ENCODE results near the gene ECHS1.

DNA sequence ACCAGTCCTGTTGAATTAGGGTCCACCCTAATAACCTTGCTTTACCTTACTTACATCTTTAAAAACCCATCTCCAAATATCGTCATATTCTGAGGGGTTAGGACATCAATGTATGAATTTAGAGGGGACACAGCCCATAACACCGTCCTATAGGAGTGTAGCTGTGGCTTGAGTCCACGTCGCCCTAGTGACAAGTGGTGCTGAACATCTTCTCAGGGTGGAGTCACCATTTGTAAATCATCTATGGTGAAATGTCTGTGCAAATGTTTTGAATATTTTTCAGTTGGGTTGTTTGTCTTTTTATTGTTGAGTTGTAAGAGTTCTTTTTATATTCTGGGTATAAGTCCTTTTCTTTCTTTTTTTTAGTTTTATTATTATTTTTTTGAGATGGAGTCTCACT is 31.2 kb downstream of the ECHS1 start:
- no peak for TF ChIP-seq POLR2A (IDR thresholded peaks at IDR 0.05)
- TF ChIP-seq, protein P1, sequence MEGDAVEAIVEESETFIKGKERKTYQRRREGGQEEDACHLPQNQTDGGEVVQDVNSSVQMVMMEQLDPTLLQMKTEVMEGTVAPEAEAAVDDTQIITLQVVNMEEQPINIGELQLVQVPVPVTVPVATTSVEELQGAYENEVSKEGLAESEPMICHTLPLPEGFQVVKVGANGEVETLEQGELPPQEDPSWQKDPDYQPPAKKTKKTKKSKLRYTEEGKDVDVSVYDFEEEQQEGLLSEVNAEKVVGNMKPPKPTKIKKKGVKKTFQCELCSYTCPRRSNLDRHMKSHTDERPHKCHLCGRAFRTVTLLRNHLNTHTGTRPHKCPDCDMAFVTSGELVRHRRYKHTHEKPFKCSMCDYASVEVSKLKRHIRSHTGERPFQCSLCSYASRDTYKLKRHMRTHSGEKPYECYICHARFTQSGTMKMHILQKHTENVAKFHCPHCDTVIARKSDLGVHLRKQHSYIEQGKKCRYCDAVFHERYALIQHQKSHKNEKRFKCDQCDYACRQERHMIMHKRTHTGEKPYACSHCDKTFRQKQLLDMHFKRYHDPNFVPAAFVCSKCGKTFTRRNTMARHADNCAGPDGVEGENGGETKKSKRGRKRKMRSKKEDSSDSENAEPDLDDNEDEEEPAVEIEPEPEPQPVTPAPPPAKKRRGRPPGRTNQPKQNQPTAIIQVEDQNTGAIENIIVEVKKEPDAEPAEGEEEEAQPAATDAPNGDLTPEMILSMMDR (IDR thresholded peaks at IDR 0.05): no peak
- no peak for TF ChIP-seq POLR2AphosphoS5 (IDR thresholded peaks at IDR 0.05)
- no peak for TF ChIP-seq EP300 (IDR thresholded peaks at IDR 0.05)

All from suprapubic skin (tissue), 4 donors.